Epithelial cell of esophagus (primary cell): ENCODE results near the gene LTBP1.

Experiments used
- DNase-seq: peaks from one replicate; pipeline ENCODE4 v3.0.0; 2010; ENCODE audit warnings: low read depth
- H3K4me3 ChIP-seq: 2 replicates; pipeline ENCODE4 v1.5.1; 2011; ENCODE audit warnings: mild to moderate bottlenecking, low read length, control low read depth
- CTCF ChIP-seq: IDR thresholded peaks from 2 replicates; pipeline ENCODE4 v1.5.1; 2011; ENCODE audit warnings: low read depth, mild to moderate bottlenecking, low read length, control low read depth, inconsistent platforms; ENCODE audit not compliant: insufficient read depth; ENCODE audit errors: missing control alignments

Gene LTBP1

GRCh38 chr2:32986480-32986879 lies 39.7 kb downstream of the LTBP1 start:
- TF ChIP-seq CTCF: no peak

GRCh38 chr2:32988525-32988924 lies 41.8 kb downstream of the LTBP1 start:
- TF ChIP-seq CTCF: no peak
- H3K4me3 ChIP-seq: no peak overlapping the region
- no peak for DNase-seq

More at GRCh38 chr2:32986480-32986879, 39.7 kb downstream of the LTBP1 start:
- no peak overlapping the region for H3K4me3 ChIP-seq
- no peak for DNase-seq

GRCh38 chr2:32990556-32990955 lies 43.8 kb downstream of the LTBP1 start:
- DNase-seq: peak; percentile 67
- TF ChIP-seq CTCF: no peak
- no peak overlapping the region for H3K4me3 ChIP-seq

GRCh38 chr2:32991091-32991845 lies 44.5 kb downstream of the LTBP1 start:
- DNase-seq: peak; percentile 48
- no peak overlapping the region for H3K4me3 ChIP-seq

GRCh38 chr2:32993005-32993539 lies 46.3 kb downstream of the LTBP1 start:
- TF ChIP-seq CTCF: no peak
- no peak overlapping the region for H3K4me3 ChIP-seq
- DNase-seq: no peak

More at GRCh38 chr2:32991091-32991845, 44.5 kb downstream of the LTBP1 start:
- no peak for TF ChIP-seq CTCF

GRCh38 chr2:32997705-32998104 lies 51.0 kb downstream of the LTBP1 start:
- H3K4me3 ChIP-seq: no peak overlapping the region
- no peak for DNase-seq
- TF ChIP-seq CTCF: no peak

GRCh38 chr2:33000986-33001385 lies 54.2 kb downstream of the LTBP1 start:
- H3K4me3 ChIP-seq: no peak overlapping the region
- no peak for DNase-seq
- no peak for TF ChIP-seq CTCF
